ENCODE data around the gene KREMEN1. TPM values are rescaled to one million over a fixed set of nuclear protein-coding genes. Genes with fewer than 3 reads are reported as not detected.

Gene KREMEN1
- total and polyA plus RNA-seq, 2 experiments from 2014 or later, result 1.8 to 3.8 TPM

- TF ChIP-seq, protein P1, sequence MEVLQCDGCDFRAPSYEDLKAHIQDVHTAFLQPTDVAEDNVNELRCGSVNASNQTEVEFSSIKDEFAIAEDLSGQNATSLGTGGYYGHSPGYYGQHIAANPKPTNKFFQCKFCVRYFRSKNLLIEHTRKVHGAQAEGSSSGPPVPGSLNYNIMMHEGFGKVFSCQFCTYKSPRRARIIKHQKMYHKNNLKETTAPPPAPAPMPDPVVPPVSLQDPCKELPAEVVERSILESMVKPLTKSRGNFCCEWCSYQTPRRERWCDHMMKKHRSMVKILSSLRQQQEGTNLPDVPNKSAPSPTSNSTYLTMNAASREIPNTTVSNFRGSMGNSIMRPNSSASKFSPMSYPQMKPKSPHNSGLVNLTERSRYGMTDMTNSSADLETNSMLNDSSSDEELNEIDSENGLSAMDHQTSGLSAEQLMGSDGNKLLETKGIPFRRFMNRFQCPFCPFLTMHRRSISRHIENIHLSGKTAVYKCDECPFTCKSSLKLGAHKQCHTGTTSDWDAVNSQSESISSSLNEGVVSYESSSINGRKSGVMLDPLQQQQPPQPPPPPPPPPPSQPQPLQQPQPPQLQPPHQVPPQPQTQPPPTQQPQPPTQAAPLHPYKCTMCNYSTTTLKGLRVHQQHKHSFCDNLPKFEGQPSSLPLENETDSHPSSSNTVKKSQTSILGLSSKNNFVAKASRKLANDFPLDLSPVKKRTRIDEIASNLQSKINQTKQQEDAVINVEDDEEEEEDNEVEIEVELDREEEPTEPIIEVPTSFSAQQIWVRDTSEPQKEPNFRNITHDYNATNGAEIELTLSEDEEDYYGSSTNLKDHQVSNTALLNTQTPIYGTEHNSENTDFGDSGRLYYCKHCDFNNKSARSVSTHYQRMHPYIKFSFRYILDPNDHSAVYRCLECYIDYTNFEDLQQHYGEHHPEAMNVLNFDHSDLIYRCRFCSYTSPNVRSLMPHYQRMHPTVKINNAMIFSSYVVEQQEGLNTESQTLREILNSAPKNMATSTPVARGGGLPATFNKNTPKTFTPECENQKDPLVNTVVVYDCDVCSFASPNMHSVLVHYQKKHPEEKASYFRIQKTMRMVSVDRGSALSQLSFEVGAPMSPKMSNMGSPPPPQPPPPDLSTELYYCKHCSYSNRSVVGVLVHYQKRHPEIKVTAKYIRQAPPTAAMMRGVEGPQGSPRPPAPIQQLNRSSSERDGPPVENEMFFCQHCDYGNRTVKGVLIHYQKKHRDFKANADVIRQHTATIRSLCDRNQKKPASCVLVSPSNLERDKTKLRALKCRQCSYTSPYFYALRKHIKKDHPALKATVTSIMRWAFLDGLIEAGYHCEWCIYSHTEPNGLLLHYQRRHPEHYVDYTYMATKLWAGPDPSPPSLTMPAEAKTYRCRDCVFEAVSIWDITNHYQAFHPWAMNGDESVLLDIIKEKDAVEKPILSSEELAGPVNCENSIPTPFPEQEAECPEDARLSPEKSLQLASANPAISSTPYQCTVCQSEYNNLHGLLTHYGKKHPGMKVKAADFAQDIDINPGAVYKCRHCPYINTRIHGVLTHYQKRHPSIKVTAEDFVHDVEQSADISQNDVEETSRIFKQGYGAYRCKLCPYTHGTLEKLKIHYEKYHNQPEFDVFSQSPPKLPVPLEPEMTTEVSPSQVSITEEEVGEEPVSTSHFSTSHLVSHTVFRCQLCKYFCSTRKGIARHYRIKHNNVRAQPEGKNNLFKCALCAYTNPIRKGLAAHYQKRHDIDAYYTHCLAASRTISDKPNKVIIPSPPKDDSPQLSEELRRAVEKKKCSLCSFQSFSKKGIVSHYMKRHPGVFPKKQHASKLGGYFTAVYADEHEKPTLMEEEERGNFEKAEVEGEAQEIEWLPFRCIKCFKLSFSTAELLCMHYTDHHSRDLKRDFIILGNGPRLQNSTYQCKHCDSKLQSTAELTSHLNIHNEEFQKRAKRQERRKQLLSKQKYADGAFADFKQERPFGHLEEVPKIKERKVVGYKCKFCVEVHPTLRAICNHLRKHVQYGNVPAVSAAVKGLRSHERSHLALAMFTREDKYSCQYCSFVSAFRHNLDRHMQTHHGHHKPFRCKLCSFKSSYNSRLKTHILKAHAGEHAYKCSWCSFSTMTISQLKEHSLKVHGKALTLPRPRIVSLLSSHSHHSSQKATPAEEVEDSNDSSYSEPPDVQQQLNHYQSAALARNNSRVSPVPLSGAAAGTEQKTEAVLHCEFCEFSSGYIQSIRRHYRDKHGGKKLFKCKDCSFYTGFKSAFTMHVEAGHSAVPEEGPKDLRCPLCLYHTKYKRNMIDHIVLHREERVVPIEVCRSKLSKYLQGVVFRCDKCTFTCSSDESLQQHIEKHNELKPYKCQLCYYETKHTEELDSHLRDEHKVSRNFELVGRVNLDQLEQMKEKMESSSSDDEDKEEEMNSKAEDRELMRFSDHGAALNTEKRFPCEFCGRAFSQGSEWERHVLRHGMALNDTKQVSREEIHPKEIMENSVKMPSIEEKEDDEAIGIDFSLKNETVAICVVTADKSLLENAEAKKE (CRISPR knock-in tag; IDR thresholded peaks at IDR 0.05), result no peak
These were observed 54.0 kb downstream of the KREMEN1 start (continued) for GRCh38 chr22:29126670-29127395.

GRCh38 chr22:29128891-29129807 is 56.3 kb downstream of the KREMEN1 start:
- Histone ChIP-seq H3K27me3 (ENCODE audit: insufficient read depth) (no peaks in the 10 kb centered on the region), H3K4me2 (no peak overlapping the region), H4K20me1 (replicated peaks; ENCODE audit: insufficient read depth) (no peaks in the 10 kb centered on the region), H3K9me2 (ENCODE audit: insufficient read depth) (no peaks in the 10 kb centered on the region; the same call in 1 of the 2 replicates), H3K4me1 (ENCODE audit: insufficient read depth) (no peaks in the 10 kb centered on the region), H3K27ac (ENCODE audit: low read depth) (no peak overlapping the region), H3F3A (replicated peaks; ENCODE audit: low read depth) (no peaks in the 10 kb centered on the region), H3K36me3 (ENCODE audit: insufficient read depth) (no peaks in the 10 kb centered on the region), H3K4me3 (no peak overlapping the region), H2AFZ (no peak overlapping the region), H3K79me2 (replicated peaks; ENCODE audit: insufficient read depth) (no peaks in the 10 kb centered on the region)
- peaks cover 2% of the 10 kb centered on the region; the same call in 1 of the 3 replicates for H3K9me3 Mint-ChIP-seq
- peaks cover 4% of the 10 kb centered on the region; the same call in 2 of the 3 replicates for H3K36me3 Mint-ChIP-seq (ENCODE audit: low read depth)
- H3K4me1 Mint-ChIP-seq, result no peaks in the 10 kb centered on the region
- DNase-seq (ENCODE audit: low spot score), result no peak
- no peak overlapping the region for H3K4me3 Mint-ChIP-seq
- H3K27me3 Mint-ChIP-seq (ENCODE audit: insufficient read depth, low read depth, poor library complexity), result no peaks in the 10 kb centered on the region
- ATAC-seq, result no peak; the same call in 2 of the 3 replicates
- H3K27ac Mint-ChIP-seq, result no peak overlapping the region
- no peak for TF ChIP-seq ZNF114 (CRISPR knock-in tag; IDR thresholded peaks at IDR 0.05)
- TF ChIP-seq STAT1 (IDR thresholded peaks at IDR 0.05; ENCODE audit: unreplicated experiment), result no peak
- TF ChIP-seq, protein P1 (CRISPR knock-in tag; IDR thresholded peaks at IDR 0.05), result no peak
- no peak for TF ChIP-seq JUNB (IDR thresholded peaks at IDR 0.05; ENCODE audit: unreplicated experiment)
- TF ChIP-seq NANOG (IDR thresholded peaks at IDR 0.05; ENCODE audit: borderline replicate concordance), result no peak
